SH-SY5Y (cell line): ENCODE measurements around the gene PIK3C3.

Experiments
- GATA2 ChIP-seq: IDR thresholded peaks from 2 replicates; pipeline ENCODE4 v1.6.1; 2011; ENCODE audit warnings: mild to moderate bottlenecking, low read depth, low read length
- GATA3 ChIP-seq: IDR thresholded peaks from 2 replicates; pipeline ENCODE4 v1.6.1; 2011; ENCODE audit warnings: low read depth, mild to moderate bottlenecking, low read length, moderate library complexity

DNA sequence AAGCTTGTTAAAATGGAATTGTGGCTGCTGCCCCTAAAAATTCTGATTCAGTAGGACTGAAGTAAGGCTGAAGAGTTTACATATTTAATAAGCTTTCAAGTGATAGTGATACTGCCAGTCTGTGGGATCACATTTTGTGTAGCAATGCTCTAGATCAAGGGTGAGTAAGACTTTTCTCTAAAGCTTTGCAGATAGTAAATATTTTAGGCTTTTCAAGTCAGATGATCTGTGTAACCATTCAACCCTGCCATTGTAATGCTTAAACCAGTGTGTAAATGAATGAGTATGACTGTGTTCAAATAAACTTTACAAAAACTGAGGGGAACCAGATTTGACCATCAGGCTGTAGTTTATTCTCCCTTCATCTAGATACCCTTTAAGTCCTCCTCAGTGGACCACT lies 92.7 kb downstream of the PIK3C3 start:
- TF ChIP-seq GATA3, result no peak
- no peak for TF ChIP-seq GATA2
